ENCODE results near the gene C1orf105. TPM values are rescaled to one million over a fixed set of nuclear protein-coding genes. Genes with fewer than 3 reads are reported as not detected.

Gene C1orf105
- total and polyA plus RNA-seq, 4 donors, result 0.16 TPM; not detected in 3

DNA sequence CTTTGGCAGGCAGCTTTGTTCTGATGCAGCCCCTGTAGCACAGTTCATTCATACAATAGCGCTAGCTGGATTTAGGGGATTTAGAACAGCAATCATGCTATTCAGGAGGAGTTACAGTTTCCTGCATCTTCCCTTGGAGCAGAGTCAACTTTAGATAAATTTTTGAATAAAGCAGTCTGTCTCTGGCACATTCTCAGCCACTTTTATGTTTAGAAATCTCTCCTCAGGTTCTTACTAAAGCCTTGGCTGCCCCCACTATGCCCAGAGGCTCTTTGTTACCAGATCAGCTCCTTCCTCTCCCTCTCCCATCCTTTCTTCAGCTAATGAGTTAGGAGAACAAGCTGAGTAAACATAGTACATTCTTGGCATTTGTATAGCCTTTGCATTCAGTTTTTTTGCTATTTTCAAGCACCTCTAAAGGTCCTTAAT lies 40.4 kb downstream of the C1orf105 start:
- no peaks in the 10 kb centered on the region for H3K27me3 ChIP-seq (ENCODE audit: control insufficient read depth in 4 of 4, insufficient read depth in 4 of 4, low read length in 3 of 4)
- no peaks in the 10 kb centered on the region for H3K36me3 ChIP-seq (ENCODE audit: control insufficient read depth in 4 of 4, insufficient read depth in 3 of 4, low read depth in 1 of 4, low read length in 3 of 4)
- 91% methylated on average over 1 of the region's 1 CpG for WGBS
- no peaks in the 10 kb centered on the region for H3K9me3 ChIP-seq (ENCODE audit: control insufficient read depth in 4 of 4, low read length in 3 of 4)
- H3K4me3 ChIP-seq (ENCODE audit: low read depth in 1 of 3, low read length in 3 of 3), result no peak overlapping the region
- no peak overlapping the region for H3K27ac ChIP-seq (ENCODE audit: low read depth in 1 of 2, low read length in 2 of 2)
- H3K9ac ChIP-seq (ENCODE audit: low read depth in 1 of 2, low read length in 2 of 2), result no peak overlapping the region
- TF ChIP-seq HNF4A (conservative IDR thresholded peaks at IDR 0.05) (no peak), FOXA2 (IDR thresholded peaks at IDR 0.05) (no peak), TAF1 (conservative IDR thresholded peaks at IDR 0.05) (no peak), YY1 (IDR thresholded peaks at IDR 0.05) (no peak), GABPA (IDR thresholded peaks at IDR 0.05 in 1 of 2, conservative IDR thresholded peaks at IDR 0.05 in 1 of 2) (no peak), HNF4G (IDR thresholded peaks at IDR 0.05) (no peak), ATF3 (IDR thresholded peaks at IDR 0.05) (no peak)
- TF ChIP-seq, protein P1, sequence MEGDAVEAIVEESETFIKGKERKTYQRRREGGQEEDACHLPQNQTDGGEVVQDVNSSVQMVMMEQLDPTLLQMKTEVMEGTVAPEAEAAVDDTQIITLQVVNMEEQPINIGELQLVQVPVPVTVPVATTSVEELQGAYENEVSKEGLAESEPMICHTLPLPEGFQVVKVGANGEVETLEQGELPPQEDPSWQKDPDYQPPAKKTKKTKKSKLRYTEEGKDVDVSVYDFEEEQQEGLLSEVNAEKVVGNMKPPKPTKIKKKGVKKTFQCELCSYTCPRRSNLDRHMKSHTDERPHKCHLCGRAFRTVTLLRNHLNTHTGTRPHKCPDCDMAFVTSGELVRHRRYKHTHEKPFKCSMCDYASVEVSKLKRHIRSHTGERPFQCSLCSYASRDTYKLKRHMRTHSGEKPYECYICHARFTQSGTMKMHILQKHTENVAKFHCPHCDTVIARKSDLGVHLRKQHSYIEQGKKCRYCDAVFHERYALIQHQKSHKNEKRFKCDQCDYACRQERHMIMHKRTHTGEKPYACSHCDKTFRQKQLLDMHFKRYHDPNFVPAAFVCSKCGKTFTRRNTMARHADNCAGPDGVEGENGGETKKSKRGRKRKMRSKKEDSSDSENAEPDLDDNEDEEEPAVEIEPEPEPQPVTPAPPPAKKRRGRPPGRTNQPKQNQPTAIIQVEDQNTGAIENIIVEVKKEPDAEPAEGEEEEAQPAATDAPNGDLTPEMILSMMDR (IDR thresholded peaks at IDR 0.05; ENCODE audit: low read depth, low read length, missing input control), result no peak
- TF ChIP-seq, protein P2, sequence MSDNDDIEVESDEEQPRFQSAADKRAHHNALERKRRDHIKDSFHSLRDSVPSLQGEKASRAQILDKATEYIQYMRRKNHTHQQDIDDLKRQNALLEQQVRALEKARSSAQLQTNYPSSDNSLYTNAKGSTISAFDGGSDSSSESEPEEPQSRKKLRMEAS (IDR thresholded peaks at IDR 0.05), result no peak
- H3K4me1 ChIP-seq (ENCODE audit: control insufficient read depth in 4 of 4, insufficient read depth in 4 of 4, low read length in 3 of 4), result no peaks in the 10 kb centered on the region
- DNase-seq (ENCODE audit: low spot score), result no peak

DNA sequence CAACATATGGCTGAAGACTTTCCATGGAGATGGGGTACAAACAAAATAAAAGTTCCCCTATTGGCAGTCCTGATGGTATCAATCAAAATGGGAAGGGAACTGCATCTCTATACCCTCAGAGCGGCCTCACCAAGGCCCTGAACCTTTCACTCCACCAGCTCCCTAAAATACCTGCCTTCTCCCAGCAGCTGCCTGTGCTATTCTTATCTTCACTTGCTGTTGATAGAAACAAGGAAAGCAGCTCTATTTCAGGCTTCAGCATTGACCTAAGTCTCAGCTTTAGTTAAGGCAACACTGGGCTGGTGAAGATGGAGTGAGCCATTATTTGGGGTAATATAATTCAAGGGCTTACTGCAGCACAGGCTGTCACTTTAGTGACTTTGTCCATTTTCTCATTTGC lies 45.1 kb downstream of the C1orf105 start:
- Histone ChIP-seq H3K4me3 (ENCODE audit: low read depth in 1 of 3, low read length in 3 of 3) (no peak overlapping the region), H3K9me3 (ENCODE audit: control insufficient read depth in 4 of 4, low read length in 3 of 4) (no peaks in the 10 kb centered on the region), H3K27ac (ENCODE audit: low read depth in 1 of 2, low read length in 2 of 2) (no peak overlapping the region), H3K36me3 (ENCODE audit: control insufficient read depth in 4 of 4, insufficient read depth in 3 of 4, low read depth in 1 of 4, low read length in 3 of 4) (no peaks in the 10 kb centered on the region), H3K9ac (ENCODE audit: low read depth in 1 of 2, low read length in 2 of 2) (no peak overlapping the region), H3K4me1 (ENCODE audit: control insufficient read depth in 4 of 4, insufficient read depth in 4 of 4, low read length in 3 of 4) (peaks cover 0 to 2% (median 0%) of the 10 kb centered on the region in 4 donors), H3K27me3 (ENCODE audit: control insufficient read depth in 4 of 4, insufficient read depth in 4 of 4, low read length in 3 of 4) (no peaks in the 10 kb centered on the region)
- TF ChIP-seq RXRA (IDR thresholded peaks at IDR 0.05) (no peak), RAD21 (IDR thresholded peaks at IDR 0.05) (no peak), FOXA2 (IDR thresholded peaks at IDR 0.05) (no peak), HNF4A (conservative IDR thresholded peaks at IDR 0.05) (no peak), HNF4G (IDR thresholded peaks at IDR 0.05) (no peak), ATF3 (IDR thresholded peaks at IDR 0.05) (no peak), ZBTB33 (IDR thresholded peaks at IDR 0.05) (no peak), NR2F2 (IDR thresholded peaks at IDR 0.05) (no peak), FOXA1 (IDR thresholded peaks at IDR 0.05) (no peak), EGR1 (IDR thresholded peaks at IDR 0.05; ENCODE audit: low read depth in 2 of 2) (no peak), GABPA (IDR thresholded peaks at IDR 0.05 in 1 of 2, conservative IDR thresholded peaks at IDR 0.05 in 1 of 2) (no peak), JUND (IDR thresholded peaks at IDR 0.05) (no peak), YY1 (IDR thresholded peaks at IDR 0.05) (no peak), TAF1 (conservative IDR thresholded peaks at IDR 0.05) (no peak), SP1 (IDR thresholded peaks at IDR 0.05) (no peak)
- TF ChIP-seq, protein P1 (IDR thresholded peaks at IDR 0.05; ENCODE audit: low read depth, low read length, missing input control), result no peak
- TF ChIP-seq, protein P3, sequence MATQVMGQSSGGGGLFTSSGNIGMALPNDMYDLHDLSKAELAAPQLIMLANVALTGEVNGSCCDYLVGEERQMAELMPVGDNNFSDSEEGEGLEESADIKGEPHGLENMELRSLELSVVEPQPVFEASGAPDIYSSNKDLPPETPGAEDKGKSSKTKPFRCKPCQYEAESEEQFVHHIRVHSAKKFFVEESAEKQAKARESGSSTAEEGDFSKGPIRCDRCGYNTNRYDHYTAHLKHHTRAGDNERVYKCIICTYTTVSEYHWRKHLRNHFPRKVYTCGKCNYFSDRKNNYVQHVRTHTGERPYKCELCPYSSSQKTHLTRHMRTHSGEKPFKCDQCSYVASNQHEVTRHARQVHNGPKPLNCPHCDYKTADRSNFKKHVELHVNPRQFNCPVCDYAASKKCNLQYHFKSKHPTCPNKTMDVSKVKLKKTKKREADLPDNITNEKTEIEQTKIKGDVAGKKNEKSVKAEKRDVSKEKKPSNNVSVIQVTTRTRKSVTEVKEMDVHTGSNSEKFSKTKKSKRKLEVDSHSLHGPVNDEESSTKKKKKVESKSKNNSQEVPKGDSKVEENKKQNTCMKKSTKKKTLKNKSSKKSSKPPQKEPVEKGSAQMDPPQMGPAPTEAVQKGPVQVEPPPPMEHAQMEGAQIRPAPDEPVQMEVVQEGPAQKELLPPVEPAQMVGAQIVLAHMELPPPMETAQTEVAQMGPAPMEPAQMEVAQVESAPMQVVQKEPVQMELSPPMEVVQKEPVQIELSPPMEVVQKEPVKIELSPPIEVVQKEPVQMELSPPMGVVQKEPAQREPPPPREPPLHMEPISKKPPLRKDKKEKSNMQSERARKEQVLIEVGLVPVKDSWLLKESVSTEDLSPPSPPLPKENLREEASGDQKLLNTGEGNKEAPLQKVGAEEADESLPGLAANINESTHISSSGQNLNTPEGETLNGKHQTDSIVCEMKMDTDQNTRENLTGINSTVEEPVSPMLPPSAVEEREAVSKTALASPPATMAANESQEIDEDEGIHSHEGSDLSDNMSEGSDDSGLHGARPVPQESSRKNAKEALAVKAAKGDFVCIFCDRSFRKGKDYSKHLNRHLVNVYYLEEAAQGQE (IDR thresholded peaks at IDR 0.05), result no peak
- TF ChIP-seq, protein P2 (IDR thresholded peaks at IDR 0.05), result no peak
- no peak for DNase-seq (ENCODE audit: low spot score)
- 96% methylated on average over 1 of the region's 1 CpG for WGBS
